ENCODE data around the gene RPAP3.

RPAP3 gene

GRCh38 chr12:47721431-47721973, 15.7 kb upstream of the RPAP3 start:
- no peak for DNase-seq (ENCODE audit: low spot score)

GRCh38 chr12:47718531-47718930, 12.7 kb upstream of the RPAP3 start:
- no peak for DNase-seq (ENCODE audit: low spot score)

GRCh38 chr12:47717443-47718193, 11.8 kb upstream of the RPAP3 start:
- peak; percentile 75 for DNase-seq (ENCODE audit: low spot score)

GRCh38 chr12:47717046-47717442, 11.2 kb upstream of the RPAP3 start:
- DNase-seq (ENCODE audit: low spot score) = no peak

GRCh38 chr12:47715877-47716548, 10.2 kb upstream of the RPAP3 start:
- no peak for DNase-seq (ENCODE audit: low spot score)

GRCh38 chr12:47715393-47715876, 9.6 kb upstream of the RPAP3 start:
- DNase-seq (ENCODE audit: low spot score) = peak; percentile 71

GRCh38 chr12:47714826-47715386, 9.1 kb upstream of the RPAP3 start:
- DNase-seq (ENCODE audit: low spot score) = no peak

GRCh38 chr12:47712171-47712570, 6.3 kb upstream of the RPAP3 start:
- no peak for DNase-seq (ENCODE audit: low spot score)

- DNase-seq (ENCODE audit: low spot score) = no peak
Observed at GRCh38 chr12:47711448-47711847, 5.6 kb upstream of the RPAP3 start.

- DNase-seq (ENCODE audit: low spot score) = no peak
Observed at GRCh38 chr12:47710278-47710677, 4.4 kb upstream of the RPAP3 start.

- DNase-seq (ENCODE audit: low spot score) = no peak
Observed at GRCh38 chr12:47709671-47710070, 3.8 kb upstream of the RPAP3 start.

GRCh38 chr12:47709237-47709636, 3.4 kb upstream of the RPAP3 start:
- DNase-seq (ENCODE audit: low spot score) = no peak

- DNase-seq (ENCODE audit: low spot score) = no peak
Observed at GRCh38 chr12:47707905-47708543, 2.2 kb upstream of the RPAP3 start.

GRCh38 chr12:47707355-47707754, 1.5 kb upstream of the RPAP3 start:
- no peak for DNase-seq (ENCODE audit: low spot score)

GRCh38 chr12:47705229-47705565, 633 bp downstream of the RPAP3 start:
- no peak for DNase-seq (ENCODE audit: low spot score)

GRCh38 chr12:47704719-47705118, 1.1 kb downstream of the RPAP3 start:
- DNase-seq (ENCODE audit: low spot score) = no peak

- no peak for DNase-seq (ENCODE audit: low spot score)
Observed at GRCh38 chr12:47700263-47700662, 5.6 kb downstream of the RPAP3 start.

GRCh38 chr12:47698631-47699030, 7.2 kb downstream of the RPAP3 start:
- DNase-seq (ENCODE audit: low spot score) = no peak

GRCh38 chr12:47698055-47698454, 7.8 kb downstream of the RPAP3 start:
- no peak for DNase-seq (ENCODE audit: low spot score)

GRCh38 chr12:47689215-47689614, 16.6 kb downstream of the RPAP3 start:
- DNase-seq (ENCODE audit: low spot score) = no peak

- DNase-seq (ENCODE audit: low spot score) = no peak
Observed at GRCh38 chr12:47687636-47688035, 18.2 kb downstream of the RPAP3 start.

GRCh38 chr12:47686645-47687240, 19.1 kb downstream of the RPAP3 start:
- DNase-seq (ENCODE audit: low spot score) = peak; percentile 52
